OCI-LY3 (cell line): ENCODE data around the gene SLC25A48.

Experiments used
- EZH2phosphoT487 ChIP-seq: fragments of 200-600 bp; shearing (Covaris generic); IDR thresholded peaks from 2 replicates; pipeline ENCODE4 v1.6.1; 2018; ENCODE audit warnings: antibody characterized with exemption, mixed run types, low read depth
- TF ChIP-seq, protein P1 (sequence below): fragments of 200-600, 300-600 bp; sonication (generic); IDR thresholded peaks from 2 replicates; pipeline ENCODE4 v1.5.1; 2014; ENCODE audit warnings: antibody characterized with exemption, low read length, low read depth

DNA sequence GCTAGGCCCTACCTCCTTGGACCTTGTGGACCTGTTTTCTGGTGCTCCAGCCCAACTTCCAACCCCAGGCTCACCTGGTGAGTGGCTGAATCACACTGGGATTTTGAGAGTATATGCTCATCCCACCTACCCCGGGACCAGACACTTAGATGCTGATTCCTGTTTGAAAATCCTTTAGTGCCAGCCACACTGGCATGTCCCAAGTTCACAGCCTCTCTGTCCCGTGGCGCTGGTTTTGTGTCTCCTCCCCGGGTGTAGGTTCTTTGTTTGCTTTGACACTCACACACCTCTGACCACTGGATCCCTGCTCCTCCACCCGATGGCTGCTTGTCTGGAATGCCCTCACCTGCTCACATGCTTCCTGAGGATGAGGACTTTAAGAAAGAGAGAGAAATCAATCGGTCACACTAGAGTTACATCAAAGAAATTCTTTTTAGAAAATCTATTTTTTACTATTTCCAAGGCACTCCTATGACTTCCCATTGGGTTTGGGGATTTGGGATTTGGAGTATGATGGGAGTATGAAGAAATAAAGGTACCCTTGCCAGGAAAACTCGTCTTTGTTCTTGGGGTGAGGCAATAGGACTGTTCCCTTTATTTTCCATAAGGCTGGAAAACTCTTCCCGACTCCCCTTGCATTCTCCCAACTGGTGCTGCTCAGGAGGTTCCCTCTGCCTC, 7.3 kb upstream of the SLC25A48 start:
- TF ChIP-seq, protein P1, sequence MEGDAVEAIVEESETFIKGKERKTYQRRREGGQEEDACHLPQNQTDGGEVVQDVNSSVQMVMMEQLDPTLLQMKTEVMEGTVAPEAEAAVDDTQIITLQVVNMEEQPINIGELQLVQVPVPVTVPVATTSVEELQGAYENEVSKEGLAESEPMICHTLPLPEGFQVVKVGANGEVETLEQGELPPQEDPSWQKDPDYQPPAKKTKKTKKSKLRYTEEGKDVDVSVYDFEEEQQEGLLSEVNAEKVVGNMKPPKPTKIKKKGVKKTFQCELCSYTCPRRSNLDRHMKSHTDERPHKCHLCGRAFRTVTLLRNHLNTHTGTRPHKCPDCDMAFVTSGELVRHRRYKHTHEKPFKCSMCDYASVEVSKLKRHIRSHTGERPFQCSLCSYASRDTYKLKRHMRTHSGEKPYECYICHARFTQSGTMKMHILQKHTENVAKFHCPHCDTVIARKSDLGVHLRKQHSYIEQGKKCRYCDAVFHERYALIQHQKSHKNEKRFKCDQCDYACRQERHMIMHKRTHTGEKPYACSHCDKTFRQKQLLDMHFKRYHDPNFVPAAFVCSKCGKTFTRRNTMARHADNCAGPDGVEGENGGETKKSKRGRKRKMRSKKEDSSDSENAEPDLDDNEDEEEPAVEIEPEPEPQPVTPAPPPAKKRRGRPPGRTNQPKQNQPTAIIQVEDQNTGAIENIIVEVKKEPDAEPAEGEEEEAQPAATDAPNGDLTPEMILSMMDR, result no peak
- TF ChIP-seq EZH2phosphoT487, result no peak
